ENCODE results near the gene SLC9C2. TPM values are rescaled to one million over a fixed set of nuclear protein-coding genes. Genes with fewer than 3 reads are reported as not detected.

Gene SLC9C2
- polyA plus RNA-seq, 1 of the 3 experiments (the other 2 are of a cell fraction): not detected

DNA sequence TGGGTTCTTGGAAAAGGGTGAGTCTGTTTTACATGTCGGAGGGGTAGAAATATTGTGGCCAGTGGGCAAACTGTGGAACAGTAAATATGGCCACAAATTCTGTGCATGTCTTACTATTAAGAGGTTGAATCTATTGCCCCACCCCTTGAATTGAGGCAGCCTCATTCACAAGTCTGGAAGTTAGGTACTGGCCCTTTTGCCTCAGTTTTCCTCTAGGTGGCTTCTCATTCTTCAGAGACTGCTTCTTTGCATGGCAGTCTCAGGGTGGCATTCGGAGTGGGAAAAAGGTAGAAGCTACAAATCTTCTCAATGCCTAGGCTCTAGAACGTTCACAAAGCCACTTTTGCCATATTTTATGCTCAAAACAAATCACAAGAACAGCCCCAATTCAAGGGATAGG is 57.2 kb downstream of the SLC9C2 start:
- no peaks in the 10 kb centered on the region for H3K4me1 ChIP-seq (ENCODE audit: control insufficient read depth in 1 of 2, insufficient read depth in 2 of 2, low read depth in 1 of 2, low read length in 1 of 2)
- DNase-seq: no peak
- POLR2A ChIA-PET: no interaction called here
- H3K27ac ChIP-seq (ENCODE audit: low read depth in 2 of 2, low read length in 1 of 2): no peak overlapping the region
- CTCF ChIA-PET: no interaction called here
- no peaks in the 10 kb centered on the region for H3K9me2 ChIP-seq
- 30% methylated on average over 3 of the region's 3 CpGs for WGBS (ENCODE audit: low lambda C conversion rate)
- no peaks in the 10 kb centered on the region for H3F3A ChIP-seq (replicated peaks; ENCODE audit: insufficient read depth)
- no peaks in the 10 kb centered on the region for H4K20me1 ChIP-seq (ENCODE audit: insufficient read depth)
- H3K79me2 ChIP-seq (ENCODE audit: insufficient read depth): no peaks in the 10 kb centered on the region
- H3K36me3 ChIP-seq (replicated peaks in 1 of 2; ENCODE audit: control insufficient read depth in 1 of 2, insufficient read depth in 2 of 2, low read length in 1 of 2): no peaks in the 10 kb centered on the region
- H3K9me3 ChIP-seq: no peaks in the 10 kb centered on the region
- no peak overlapping the region for H3K9ac ChIP-seq
- TF ChIP-seq, protein P1, sequence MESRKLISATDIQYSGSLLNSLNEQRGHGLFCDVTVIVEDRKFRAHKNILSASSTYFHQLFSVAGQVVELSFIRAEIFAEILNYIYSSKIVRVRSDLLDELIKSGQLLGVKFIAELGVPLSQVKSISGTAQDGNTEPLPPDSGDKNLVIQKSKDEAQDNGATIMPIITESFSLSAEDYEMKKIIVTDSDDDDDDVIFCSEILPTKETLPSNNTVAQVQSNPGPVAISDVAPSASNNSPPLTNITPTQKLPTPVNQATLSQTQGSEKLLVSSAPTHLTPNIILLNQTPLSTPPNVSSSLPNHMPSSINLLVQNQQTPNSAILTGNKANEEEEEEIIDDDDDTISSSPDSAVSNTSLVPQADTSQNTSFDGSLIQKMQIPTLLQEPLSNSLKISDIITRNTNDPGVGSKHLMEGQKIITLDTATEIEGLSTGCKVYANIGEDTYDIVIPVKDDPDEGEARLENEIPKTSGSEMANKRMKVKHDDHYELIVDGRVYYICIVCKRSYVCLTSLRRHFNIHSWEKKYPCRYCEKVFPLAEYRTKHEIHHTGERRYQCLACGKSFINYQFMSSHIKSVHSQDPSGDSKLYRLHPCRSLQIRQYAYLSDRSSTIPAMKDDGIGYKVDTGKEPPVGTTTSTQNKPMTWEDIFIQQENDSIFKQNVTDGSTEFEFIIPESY (IDR thresholded peaks at IDR 0.05; ENCODE audit: borderline replicate concordance, low read depth): no peak
- TF ChIP-seq RAD21 (IDR thresholded peaks at IDR 0.05; ENCODE audit: low read length): no peak
- TF ChIP-seq FOXM1 (IDR thresholded peaks at IDR 0.05; ENCODE audit: low read depth): no peak
- TF ChIP-seq, protein P2, sequence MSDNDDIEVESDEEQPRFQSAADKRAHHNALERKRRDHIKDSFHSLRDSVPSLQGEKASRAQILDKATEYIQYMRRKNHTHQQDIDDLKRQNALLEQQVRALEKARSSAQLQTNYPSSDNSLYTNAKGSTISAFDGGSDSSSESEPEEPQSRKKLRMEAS (IDR thresholded peaks at IDR 0.05; ENCODE audit: low read depth): no peak
- no peak for TF ChIP-seq TAF1 (IDR thresholded peaks at IDR 0.05; ENCODE audit: borderline replicate concordance, low read depth, low read length)
- no peak for TF ChIP-seq RFX5 (IDR thresholded peaks at IDR 0.05; ENCODE audit: low read length)
- TF ChIP-seq SIN3A (IDR thresholded peaks at IDR 0.05; ENCODE audit: borderline replicate concordance, low read depth, low read length): no peak
- TF ChIP-seq TEAD4 (IDR thresholded peaks at IDR 0.05; ENCODE audit: borderline replicate concordance, insufficient read depth): no peak
- TF ChIP-seq CHD2 (IDR thresholded peaks at IDR 0.05; ENCODE audit: low read length, partially characterized antibody): no peak
- TF ChIP-seq GATA2 (CRISPR knock-in tag; IDR thresholded peaks at IDR 0.05): no peak
- TF ChIP-seq FOSL2 (IDR thresholded peaks at IDR 0.05; ENCODE audit: borderline replicate concordance, low read depth): no peak
- TF ChIP-seq, protein P3, sequence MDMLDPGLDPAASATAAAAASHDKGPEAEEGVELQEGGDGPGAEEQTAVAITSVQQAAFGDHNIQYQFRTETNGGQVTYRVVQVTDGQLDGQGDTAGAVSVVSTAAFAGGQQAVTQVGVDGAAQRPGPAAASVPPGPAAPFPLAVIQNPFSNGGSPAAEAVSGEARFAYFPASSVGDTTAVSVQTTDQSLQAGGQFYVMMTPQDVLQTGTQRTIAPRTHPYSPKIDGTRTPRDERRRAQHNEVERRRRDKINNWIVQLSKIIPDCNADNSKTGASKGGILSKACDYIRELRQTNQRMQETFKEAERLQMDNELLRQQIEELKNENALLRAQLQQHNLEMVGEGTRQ (IDR thresholded peaks at IDR 0.05; ENCODE audit: borderline replicate concordance, low read depth, low read length): no peak
- H2AFZ ChIP-seq (ENCODE audit: low read depth): no peak overlapping the region
- H3K4me3 ChIP-seq (ENCODE audit: low read depth in 2 of 2, low read length in 1 of 2): no peak overlapping the region
- H3K4me2 ChIP-seq: no peak overlapping the region
- H3K27me3 ChIP-seq (ENCODE audit: insufficient read depth): no peaks in the 10 kb centered on the region

DNA sequence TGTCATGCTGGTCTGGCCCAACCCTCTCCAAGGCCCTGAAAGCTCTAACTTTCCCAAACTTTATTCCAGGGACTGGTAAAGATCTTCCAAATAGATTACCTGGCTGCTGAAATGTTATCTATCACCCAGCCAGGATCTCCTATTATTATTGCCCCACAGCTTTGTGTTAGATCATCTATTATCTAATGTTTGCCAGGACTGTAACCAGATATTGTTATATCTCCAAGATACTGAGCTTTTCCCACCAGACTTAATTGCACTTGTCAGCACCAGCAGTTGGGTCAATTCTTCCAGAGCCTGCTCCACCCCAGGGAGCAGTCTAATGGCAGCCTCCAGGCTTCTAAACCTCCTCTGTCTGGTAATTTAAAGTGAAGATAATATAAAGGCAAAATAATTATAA is 66.6 kb downstream of the SLC9C2 start:
- H3K27ac ChIP-seq (ENCODE audit: low read depth in 2 of 2, low read length in 1 of 2): no peak overlapping the region
- ChIA-PET POLR2A (no interaction called here), CTCF (interaction anchor here (1.2 kb wide), 1 partner anchor 29 kb away, joined by 3 read pairs; no protein-coding TSS in a partner anchor)
- H3K4me1 ChIP-seq (ENCODE audit: control insufficient read depth in 1 of 2, insufficient read depth in 2 of 2, low read depth in 1 of 2, low read length in 1 of 2): no peaks in the 10 kb centered on the region; a peak in 1 of 4 replicates
- no peak overlapping the region for H3K4me2 ChIP-seq
- no peaks in the 10 kb centered on the region for H3K27me3 ChIP-seq (ENCODE audit: insufficient read depth)
- H3K4me3 ChIP-seq (ENCODE audit: low read depth in 2 of 2, low read length in 1 of 2): no peak overlapping the region
- H3K36me3 ChIP-seq (replicated peaks in 1 of 2; ENCODE audit: control insufficient read depth in 1 of 2, insufficient read depth in 2 of 2, low read length in 1 of 2): no peaks in the 10 kb centered on the region
- no peaks in the 10 kb centered on the region for H3F3A ChIP-seq (replicated peaks; ENCODE audit: insufficient read depth)
- H2AFZ ChIP-seq (ENCODE audit: low read depth): no peak overlapping the region
- H4K20me1 ChIP-seq (ENCODE audit: insufficient read depth): no peaks in the 10 kb centered on the region
- no peaks in the 10 kb centered on the region for H3K79me2 ChIP-seq (ENCODE audit: insufficient read depth)
- H3K9me3 ChIP-seq: no peaks in the 10 kb centered on the region
- no peak for DNase-seq
- H3K9me2 ChIP-seq: no peaks in the 10 kb centered on the region
- no peak overlapping the region for H3K9ac ChIP-seq
- TF ChIP-seq, protein P3 (IDR thresholded peaks at IDR 0.05; ENCODE audit: borderline replicate concordance, low read depth, low read length): no peak
- TF ChIP-seq, protein P4, sequence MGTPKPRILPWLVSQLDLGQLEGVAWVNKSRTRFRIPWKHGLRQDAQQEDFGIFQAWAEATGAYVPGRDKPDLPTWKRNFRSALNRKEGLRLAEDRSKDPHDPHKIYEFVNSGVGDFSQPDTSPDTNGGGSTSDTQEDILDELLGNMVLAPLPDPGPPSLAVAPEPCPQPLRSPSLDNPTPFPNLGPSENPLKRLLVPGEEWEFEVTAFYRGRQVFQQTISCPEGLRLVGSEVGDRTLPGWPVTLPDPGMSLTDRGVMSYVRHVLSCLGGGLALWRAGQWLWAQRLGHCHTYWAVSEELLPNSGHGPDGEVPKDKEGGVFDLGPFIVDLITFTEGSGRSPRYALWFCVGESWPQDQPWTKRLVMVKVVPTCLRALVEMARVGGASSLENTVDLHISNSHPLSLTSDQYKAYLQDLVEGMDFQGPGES (IDR thresholded peaks at IDR 0.05; ENCODE audit: low read depth, low read length): no peak
- TF ChIP-seq MXI1 (IDR thresholded peaks at IDR 0.05; ENCODE audit: low read depth, low read length) (no peak), NFIC (IDR thresholded peaks at IDR 0.05; ENCODE audit: borderline replicate concordance) (no peak), JUND (IDR thresholded peaks at IDR 0.05) (no peak), CHD2 (IDR thresholded peaks at IDR 0.05; ENCODE audit: low read length, partially characterized antibody) (no peak), EZH2phosphoT487 (IDR thresholded peaks at IDR 0.05; ENCODE audit: borderline replicate concordance, low read depth) (no peak)
- TF ChIP-seq, protein P5, sequence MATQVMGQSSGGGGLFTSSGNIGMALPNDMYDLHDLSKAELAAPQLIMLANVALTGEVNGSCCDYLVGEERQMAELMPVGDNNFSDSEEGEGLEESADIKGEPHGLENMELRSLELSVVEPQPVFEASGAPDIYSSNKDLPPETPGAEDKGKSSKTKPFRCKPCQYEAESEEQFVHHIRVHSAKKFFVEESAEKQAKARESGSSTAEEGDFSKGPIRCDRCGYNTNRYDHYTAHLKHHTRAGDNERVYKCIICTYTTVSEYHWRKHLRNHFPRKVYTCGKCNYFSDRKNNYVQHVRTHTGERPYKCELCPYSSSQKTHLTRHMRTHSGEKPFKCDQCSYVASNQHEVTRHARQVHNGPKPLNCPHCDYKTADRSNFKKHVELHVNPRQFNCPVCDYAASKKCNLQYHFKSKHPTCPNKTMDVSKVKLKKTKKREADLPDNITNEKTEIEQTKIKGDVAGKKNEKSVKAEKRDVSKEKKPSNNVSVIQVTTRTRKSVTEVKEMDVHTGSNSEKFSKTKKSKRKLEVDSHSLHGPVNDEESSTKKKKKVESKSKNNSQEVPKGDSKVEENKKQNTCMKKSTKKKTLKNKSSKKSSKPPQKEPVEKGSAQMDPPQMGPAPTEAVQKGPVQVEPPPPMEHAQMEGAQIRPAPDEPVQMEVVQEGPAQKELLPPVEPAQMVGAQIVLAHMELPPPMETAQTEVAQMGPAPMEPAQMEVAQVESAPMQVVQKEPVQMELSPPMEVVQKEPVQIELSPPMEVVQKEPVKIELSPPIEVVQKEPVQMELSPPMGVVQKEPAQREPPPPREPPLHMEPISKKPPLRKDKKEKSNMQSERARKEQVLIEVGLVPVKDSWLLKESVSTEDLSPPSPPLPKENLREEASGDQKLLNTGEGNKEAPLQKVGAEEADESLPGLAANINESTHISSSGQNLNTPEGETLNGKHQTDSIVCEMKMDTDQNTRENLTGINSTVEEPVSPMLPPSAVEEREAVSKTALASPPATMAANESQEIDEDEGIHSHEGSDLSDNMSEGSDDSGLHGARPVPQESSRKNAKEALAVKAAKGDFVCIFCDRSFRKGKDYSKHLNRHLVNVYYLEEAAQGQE (IDR thresholded peaks at IDR 0.05; ENCODE audit: low read depth, low read length): no peak

All from SK-N-SH (cell line).